Aorta (tissue), 5 donors: ENCODE data around the gene AQP7. TPM values are rescaled to one million over a fixed set of nuclear protein-coding genes. Genes with fewer than 3 reads are reported as not detected.
"Not testable (repeated sequence)": the region's sequence is repeated elsewhere in the genome, so short reads cannot be mapped to it uniquely, and the experiment has no call there.

Experiments
- ATAC-seq: fragments of 200-7000 bp; cut with Tn5 transposase; one replicate; pipeline ENCODE4 v1.9.1; 2022; ENCODE audit warnings: moderate library complexity; ENCODE audit not compliant: low FRiP score
- DNase-seq, 2 donors: peaks; one replicate each; pipeline ENCODE4 v3.0.0-alpha.2; 2020
- H3K27ac ChIP-seq, 2 donors: one replicate each; pipeline ENCODE4 v1.5.1; 2013; ENCODE audit warnings: low read length in 2 of 2, mild to moderate bottlenecking in 2 of 2, moderate library complexity in 2 of 2, control low read depth in 1 of 2, inconsistent platforms in 1 of 2, low read depth in 1 of 2
- H3K27me3 ChIP-seq, 2 donors: one replicate each; pipeline ENCODE4 v1.6.1; 2013; ENCODE audit warnings: control low read depth in 1 of 2, low read length in 1 of 2, mild to moderate bottlenecking in 1 of 2, moderate library complexity in 1 of 2; ENCODE audit not compliant: insufficient read depth in 2 of 2, control insufficient read depth in 1 of 2
- H3K36me3 ChIP-seq, 2 donors: one replicate each; pipeline ENCODE4 v1.6.1; 2013; ENCODE audit warnings: control low read depth in 1 of 2, low read length in 1 of 2, mild to moderate bottlenecking in 1 of 2; ENCODE audit not compliant: insufficient read depth in 2 of 2, control insufficient read depth in 1 of 2
- H3K4me1 ChIP-seq, 2 donors: one replicate each; pipeline ENCODE4 v1.6.1; 2013; ENCODE audit warnings: low read length in 2 of 2, control low read depth in 1 of 2, mild to moderate bottlenecking in 1 of 2, moderate library complexity in 1 of 2; ENCODE audit not compliant: insufficient read depth in 2 of 2, control insufficient read depth in 1 of 2
- H3K4me3 ChIP-seq, 2 donors: one replicate each; pipeline ENCODE4 v1.5.1; 2013; ENCODE audit warnings: low read length in 2 of 2, control low read depth in 1 of 2, mild to moderate bottlenecking in 1 of 2
- H3K9me3 ChIP-seq: one replicate; pipeline ENCODE4 v1.6.1; 2013; ENCODE audit warnings: mild to moderate bottlenecking, low read length; ENCODE audit not compliant: control insufficient read depth
- WGBS, 2 donors: extraction: QIAGEN DNeasy Blood & Tissue Kit; methylation state at CpG; one replicate each; pipeline ENCODE4 v1.1.7; 2013; 5-methylcytosine and 5-hydroxymethylcytosine counted together
- intact Hi-C, 2 donors: fragments of 100-400 bp; cut with DNase I; formaldehyde crosslinking; loops; one replicate each; pipeline versions ENCODE4 v1.14.2 to v1.15.0; 2022
- polyA plus RNA-seq, 2 donors: library from polyadenylated mRNA; stranded (reverse); fragments of 200-250 nt; gene quantifications; one replicate each; pipeline ENCODE4 v1.2.3, GENCODE V29; 2013
- total RNA-seq, 2 donors: library from RNA; stranded (reverse); fragmentation: NEBNext Ultra II Directional; extraction: Animal tissue kit (Norgen Biotek cat#: 25700); gene quantifications; one replicate each; pipeline ENCODE4 v1.2.1, GENCODE V29; 2021
- donor health status: healthy with polysubstance abuse.
- donor health status: Bipolar disorder and iron deficiency.
- donor health status: DM: no; HTN: no; CAD: no.
- donor health status: DM: no; HTN: no; CAD: no.
- donor health status: DM: yes; HTN: yes; CAD: no.

Gene AQP7
- total and polyA plus RNA-seq, 4 donors, result 1.4 to 12.0 (median 5.9) TPM

DNA sequence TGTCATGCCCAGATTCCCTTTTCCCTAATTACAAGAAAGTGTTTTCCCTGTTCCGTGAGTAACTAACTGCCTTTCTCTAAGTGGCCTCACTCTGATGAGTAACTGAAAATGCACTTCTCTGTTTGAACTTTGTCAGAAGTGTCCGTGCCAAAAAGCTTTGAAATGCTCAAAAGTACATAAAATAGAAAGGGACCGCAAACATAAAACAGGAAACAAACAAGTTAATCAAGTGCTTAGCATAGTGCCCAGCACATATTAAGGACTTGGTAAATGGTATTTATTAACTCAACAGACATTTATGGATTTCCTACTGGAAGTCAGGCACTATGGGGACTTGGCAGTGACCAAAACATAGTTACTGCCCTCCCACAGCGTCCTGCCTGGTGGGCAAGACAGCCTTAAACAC is 22.8 kb upstream of the AQP7 start:
- Histone ChIP-seq H3K27me3 (no peaks in the 10 kb centered on the region), H3K9me3 (no peaks in the 10 kb centered on the region), H3K4me1 (no peaks in the 10 kb centered on the region), H3K36me3 (no peaks in the 10 kb centered on the region), H3K27ac (no peak overlapping the region), H3K4me3 (no peak overlapping the region)
- DNase-seq, result no peak
- ATAC-seq, result no peak
- 83 to 84% methylated on average over 4 of the region's 4 CpGs for WGBS, 2 donors
- intact Hi-C loops, result no loop called here

DNA sequence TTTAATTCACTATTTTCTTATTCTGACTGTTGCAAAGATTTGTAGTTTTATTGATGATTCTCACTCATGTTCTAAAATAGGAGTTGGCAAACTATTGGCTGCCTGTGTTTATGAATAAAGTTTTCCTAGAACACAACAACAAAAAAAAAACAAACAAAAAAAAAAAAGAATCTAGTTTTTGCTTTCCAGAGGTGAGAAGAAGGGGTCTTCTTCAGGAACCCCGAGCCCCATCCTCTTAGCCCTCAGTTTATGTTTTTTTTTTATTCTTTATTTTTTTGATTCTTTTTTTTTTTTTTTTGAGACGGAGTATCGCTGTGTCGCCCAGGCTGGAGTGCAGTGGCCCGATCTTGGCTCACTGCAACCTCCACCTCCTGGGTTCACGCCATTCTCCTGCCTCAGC is 22.1 kb upstream of the AQP7 start:
- H3K36me3 ChIP-seq, H3K27me3 ChIP-seq, DNase-seq, H3K4me1 ChIP-seq, intact Hi-C loops, H3K27ac ChIP-seq, H3K4me3 ChIP-seq, ATAC-seq, H3K9me3 ChIP-seq: not testable (repeated sequence)
- 92 to 95% methylated on average over 5 to 6 of the region's 6 CpGs for WGBS, 2 donors

GRCh38 chr9:33424043-33424442 is 21.7 kb upstream of the AQP7 start:
- intact Hi-C loops, H3K27ac ChIP-seq, H3K9me3 ChIP-seq, H3K4me1 ChIP-seq, DNase-seq, ATAC-seq, H3K4me3 ChIP-seq, H3K36me3 ChIP-seq, H3K27me3 ChIP-seq: not testable (repeated sequence)
- 85 to 90% methylated on average over 7 of the region's 7 CpGs for WGBS, 2 donors

- 74 to 80% methylated on average over 10 of the region's 10 CpGs for WGBS, 2 donors
- no peak overlapping the region for H3K4me3 ChIP-seq
- H3K4me1 ChIP-seq, result no peaks in the 10 kb centered on the region
- H3K9me3 ChIP-seq, result no peaks in the 10 kb centered on the region
- H3K27me3 ChIP-seq, result no peaks in the 10 kb centered on the region
- no peak for DNase-seq
- no peak for ATAC-seq
- H3K27ac ChIP-seq, result no peak overlapping the region
- H3K36me3 ChIP-seq, result no peaks in the 10 kb centered on the region
- intact Hi-C loops, result no loop called here
Observed at GRCh38 chr9:33419708-33420303, 17.4 kb upstream of the AQP7 start.

DNA sequence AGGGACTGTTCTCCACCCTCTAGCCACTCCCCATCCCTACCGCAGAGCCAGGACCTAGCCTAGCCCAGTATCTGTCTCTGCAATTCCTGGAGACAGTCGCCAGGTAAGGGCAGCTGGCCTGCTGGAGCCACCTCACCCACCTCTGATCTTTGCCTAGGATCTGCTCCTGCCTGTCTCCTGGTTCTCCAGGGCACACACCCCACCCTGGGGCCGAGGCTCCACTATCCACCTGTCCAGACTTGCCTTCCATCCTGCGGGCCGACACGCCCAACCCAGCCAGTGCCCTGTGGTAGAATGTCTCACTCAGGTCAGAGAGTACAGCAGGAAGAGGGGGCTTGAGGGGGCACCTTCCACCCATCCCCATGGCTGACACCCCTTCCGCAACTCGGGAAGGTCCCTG is 15.7 kb upstream of the AQP7 start:
- ATAC-seq (no peak), DNase-seq (no peak)
- H3K27me3 ChIP-seq, result no peaks in the 10 kb centered on the region
- intact Hi-C loops, result no loop called here
- H3K36me3 ChIP-seq, result no peaks in the 10 kb centered on the region
- no peak overlapping the region for H3K4me3 ChIP-seq
- H3K9me3 ChIP-seq, result no peaks in the 10 kb centered on the region
- H3K4me1 ChIP-seq, result no peaks in the 10 kb centered on the region
- 91 to 92% methylated on average over 8 of the region's 8 CpGs for WGBS, 2 donors
- H3K27ac ChIP-seq, result no peak overlapping the region

DNA sequence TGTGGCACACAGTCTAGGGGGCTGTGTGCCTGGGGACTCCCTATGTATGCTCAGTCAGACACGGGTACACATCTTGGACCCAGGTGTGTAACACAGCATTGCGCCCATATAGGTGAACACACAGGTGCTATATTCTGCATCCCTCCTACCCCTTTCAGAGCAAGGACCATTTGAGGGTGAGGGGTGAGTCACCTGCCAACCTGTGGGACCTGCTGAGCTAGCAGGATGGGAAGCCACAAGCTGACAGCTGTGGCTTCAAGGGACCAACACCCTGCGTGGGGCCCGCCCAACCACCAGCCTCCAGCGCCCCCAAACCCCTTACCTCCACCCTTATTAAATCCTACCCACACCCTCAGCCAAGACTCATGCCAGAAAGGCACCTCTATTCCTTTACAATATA is 14.6 kb upstream of the AQP7 start:
- ATAC-seq, result no peak
- Histone ChIP-seq H3K27ac (no peak overlapping the region), H3K4me1 (no peaks in the 10 kb centered on the region), H3K36me3 (no peaks in the 10 kb centered on the region), H3K4me3 (no peak overlapping the region), H3K27me3 (no peaks in the 10 kb centered on the region), H3K9me3 (no peaks in the 10 kb centered on the region)
- intact Hi-C loops, result no loop called here
- DNase-seq, result no peak
- 71 to 77% methylated on average over 5 of the region's 5 CpGs for WGBS, 2 donors

DNA sequence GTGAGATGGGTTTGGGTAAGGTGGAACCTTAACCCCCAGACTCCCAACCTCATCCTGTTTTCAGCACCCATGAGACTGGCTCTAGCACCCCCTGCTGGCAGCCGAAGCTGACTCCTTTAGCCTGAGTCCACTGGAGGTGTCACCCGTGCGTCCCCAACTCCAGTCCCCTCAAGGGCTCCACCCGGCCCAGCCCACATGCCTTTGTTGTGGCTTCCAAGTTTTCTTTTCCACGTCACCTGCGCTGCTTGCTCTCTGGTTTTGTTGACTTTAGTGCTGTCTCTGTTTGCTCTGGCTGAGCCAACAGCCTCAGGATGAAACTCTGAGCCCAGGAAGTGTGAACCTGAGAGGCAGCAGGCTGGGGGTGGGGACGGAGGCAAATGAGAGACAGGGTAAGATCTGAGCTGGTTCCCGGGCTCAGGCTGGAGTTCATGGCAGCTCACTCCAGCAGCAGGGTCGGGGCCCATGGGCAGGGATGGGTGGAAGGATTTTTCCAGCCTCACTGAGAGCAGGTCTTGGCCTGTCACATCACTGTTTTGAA is 13.2 kb upstream of the AQP7 start:
- Histone ChIP-seq H3K36me3 (no peaks in the 10 kb centered on the region), H3K4me3 (no peak overlapping the region), H3K27ac (no peak overlapping the region), H3K4me1 (no peaks in the 10 kb centered on the region), H3K27me3 (no peaks in the 10 kb centered on the region), H3K9me3 (no peaks in the 10 kb centered on the region)
- WGBS, 2 donors, result 17 to 18% methylated on average over 9 of the region's 9 CpGs
- ATAC-seq (peak; percentile 76), DNase-seq (peak; percentile 79 to 92)
- intact Hi-C loops, result loop anchor here (1.0 to 2.0 kb wide), 2 partner anchors 40 to 41 kb away; no protein-coding TSS in a partner anchor

DNA sequence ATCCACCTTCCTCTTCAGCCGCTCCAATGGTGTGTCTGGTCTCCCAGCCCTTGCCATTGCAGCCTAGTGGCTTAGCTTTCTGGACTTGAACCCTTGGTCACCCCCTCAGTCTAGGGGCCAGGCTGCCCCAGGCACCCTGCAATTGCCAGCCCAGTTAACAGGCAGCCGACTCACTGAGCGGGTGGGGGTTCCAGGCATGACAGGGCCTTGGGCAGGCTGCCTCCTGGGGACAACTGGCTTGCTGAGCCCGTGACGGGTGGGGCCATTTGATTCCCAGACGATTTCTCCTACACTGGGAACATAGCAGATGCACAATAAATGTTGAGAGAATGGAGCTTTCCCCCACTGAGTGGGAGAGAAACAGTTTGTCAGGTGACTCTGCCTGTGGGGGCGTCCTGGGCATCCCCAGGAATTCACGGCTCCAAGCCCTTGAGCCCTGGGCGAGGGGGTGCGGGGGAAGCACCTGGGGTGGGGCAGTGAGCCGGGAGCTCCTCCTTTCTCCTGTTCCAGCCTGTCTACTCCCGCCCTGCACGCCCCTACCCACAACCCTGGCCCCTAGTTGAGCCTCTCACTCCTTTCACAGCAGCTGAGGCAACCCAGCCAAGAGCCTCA is 12.6 kb upstream of the AQP7 start:
- DNase-seq (no peak), ATAC-seq (peak; percentile 17)
- no peaks in the 10 kb centered on the region for H3K4me1 ChIP-seq
- intact Hi-C loops, result loop anchor here (1.0 to 2.0 kb wide), 2 partner anchors 40 kb away; no protein-coding TSS in a partner anchor
- whole genome bisulfite sequencing, 2 donors, result 73 to 77% methylated on average over 13 of the region's 13 CpGs
- H3K36me3 ChIP-seq, result no peaks in the 10 kb centered on the region
- H3K9me3 ChIP-seq, result no peaks in the 10 kb centered on the region
- H3K27ac ChIP-seq, result no peak overlapping the region
- no peaks in the 10 kb centered on the region for H3K27me3 ChIP-seq
- H3K4me3 ChIP-seq, result no peak overlapping the region

DNA sequence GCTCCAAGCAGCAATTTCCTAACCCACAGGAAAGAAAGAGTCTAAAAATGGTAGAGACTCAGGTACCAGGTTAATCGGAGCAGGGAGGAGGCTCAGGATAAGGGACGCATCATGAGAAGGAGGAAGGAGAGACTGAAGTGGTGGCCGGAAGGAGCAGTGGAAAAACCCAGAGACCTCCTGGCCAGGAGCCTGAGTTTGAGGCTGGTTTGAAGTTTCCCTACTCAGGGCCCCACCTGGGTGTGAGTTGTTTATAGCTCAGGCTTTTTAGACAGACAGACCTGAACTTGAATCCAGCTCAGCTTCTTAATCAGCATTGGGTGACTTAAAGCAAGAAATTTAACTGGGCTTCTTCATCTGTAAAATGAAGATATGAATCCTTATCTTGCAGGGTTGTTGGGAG is 11.9 kb upstream of the AQP7 start:
- 76 to 77% methylated on average over 3 of the region's 3 CpGs for WGBS, 2 donors
- Histone ChIP-seq H3K36me3 (no peaks in the 10 kb centered on the region), H3K27ac (no peak overlapping the region), H3K4me1 (no peaks in the 10 kb centered on the region), H3K9me3 (no peaks in the 10 kb centered on the region), H3K4me3 (no peak overlapping the region), H3K27me3 (no peaks in the 10 kb centered on the region)
- ATAC-seq (no peak), DNase-seq (no peak)
- intact Hi-C loops, result loop anchor here in 1 of 2 donors (2.0 kb wide), 1 partner anchor 39 kb away; no protein-coding TSS in a partner anchor
